Upper lobe of right lung (tissue), 1 donor: ENCODE measurements around the gene BRIP1. TPM values are rescaled to one million over a fixed set of nuclear protein-coding genes. Genes with fewer than 3 reads are reported as not detected.

Source experiments
- ATAC-seq: fragments of 200-7000 bp; cut with Tn5 transposase; one replicate; pipeline ENCODE4 v1.9.1; 2020; ENCODE audit warnings: mild to moderate bottlenecking, moderate library complexity
- DNase-seq: peaks from one replicate; pipeline ENCODE4 v3.0.0-alpha.2; 2020
- H3K27ac ChIP-seq: fragments of 200-600 bp; one replicate; pipeline ENCODE4 v1.8.0; 2022
- H3K27me3 ChIP-seq: fragments of 200-600 bp; one replicate; pipeline ENCODE4 v1.8.0; 2022; ENCODE audit warnings: mild to moderate bottlenecking
- H3K36me3 ChIP-seq: fragments of 200-600 bp; one replicate; pipeline ENCODE4 v1.8.0; 2022
- H3K4me1 ChIP-seq: fragments of 200-600 bp; one replicate; pipeline ENCODE4 v1.8.0; 2022
- H3K4me3 ChIP-seq: fragments of 200-600 bp; one replicate; pipeline ENCODE4 v1.8.0; 2022; ENCODE audit warnings: mild to moderate bottlenecking
- H3K9me3 ChIP-seq: fragments of 200-600 bp; one replicate; pipeline ENCODE4 v1.8.0; 2022
- intact Hi-C: fragments of 100-400 bp; cut with DNase I; formaldehyde crosslinking; loops from one replicate; pipeline ENCODE4 v1.11.0; 2022
- total RNA-seq: library from RNA; stranded (reverse); fragmentation: NEBNext Ultra II Directional; extraction: Animal tissue kit (Norgen Biotek cat#: 25700); gene quantifications from one replicate; pipeline ENCODE4 v1.2.1, GENCODE V29; 2021
- TF ChIP-seq, protein P1 (sequence below): fragments of 200-600 bp; IDR thresholded peaks from one replicate; pipeline ENCODE4 v1.8.0; 2022; ENCODE audit warnings: antibody characterized with exemption
- donor health status: DM: no; HTN: yes; CAD: no; lungs with severe emphysema.

BRIP1 gene
- total RNA-seq, 1 donor from 2014 or later = 0.26 TPM

DNA sequence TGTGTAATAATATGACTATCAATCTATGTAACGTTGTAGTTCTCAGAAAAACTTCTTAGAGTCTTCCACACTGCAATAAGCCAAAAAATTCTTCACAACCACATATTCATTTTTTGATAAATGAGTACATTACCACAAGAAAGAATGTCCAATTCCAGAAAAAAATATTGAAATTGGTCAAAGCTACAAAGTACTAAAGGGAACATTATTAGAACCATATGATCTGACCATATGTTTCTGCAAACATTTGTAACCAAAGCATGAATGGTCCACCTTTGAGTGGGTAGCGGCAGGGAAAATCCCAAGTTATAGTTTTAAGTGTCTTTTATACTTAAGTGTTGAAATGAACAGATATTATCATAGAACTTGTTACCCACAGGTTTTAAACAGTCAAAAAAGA, 200.6 kb downstream of the BRIP1 start:
- intact Hi-C loops = no loop called here
- no peak for DNase-seq
- ATAC-seq = no peak

DNA sequence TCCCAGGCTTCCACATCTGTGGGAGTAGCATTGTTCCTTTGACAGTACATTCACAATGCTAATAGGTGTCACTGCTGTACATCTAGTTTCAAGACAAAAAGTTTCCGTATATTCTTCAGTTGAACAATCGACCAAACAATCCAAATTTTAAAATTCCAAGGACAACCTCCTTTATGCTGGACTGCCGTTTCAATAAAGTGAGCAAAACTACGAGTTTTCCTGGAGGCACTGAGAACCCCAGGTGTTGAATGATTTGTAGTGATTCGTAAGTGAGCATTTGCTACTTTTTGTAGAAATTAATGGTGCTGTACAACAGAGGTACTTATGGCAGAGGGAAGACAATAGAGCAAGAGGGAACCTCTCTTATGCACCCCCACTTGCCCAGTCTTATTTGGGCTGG, 201.1 kb downstream of the BRIP1 start:
- Histone ChIP-seq H3K27ac (no peak overlapping the region), H3K27me3 (no peaks in the 10 kb centered on the region), H3K9me3 (no peaks in the 10 kb centered on the region), H3K4me1 (no peaks in the 10 kb centered on the region), H3K4me3 (no peak overlapping the region), H3K36me3 (no peaks in the 10 kb centered on the region)
- DNase-seq = no peak
- TF ChIP-seq, protein P1, sequence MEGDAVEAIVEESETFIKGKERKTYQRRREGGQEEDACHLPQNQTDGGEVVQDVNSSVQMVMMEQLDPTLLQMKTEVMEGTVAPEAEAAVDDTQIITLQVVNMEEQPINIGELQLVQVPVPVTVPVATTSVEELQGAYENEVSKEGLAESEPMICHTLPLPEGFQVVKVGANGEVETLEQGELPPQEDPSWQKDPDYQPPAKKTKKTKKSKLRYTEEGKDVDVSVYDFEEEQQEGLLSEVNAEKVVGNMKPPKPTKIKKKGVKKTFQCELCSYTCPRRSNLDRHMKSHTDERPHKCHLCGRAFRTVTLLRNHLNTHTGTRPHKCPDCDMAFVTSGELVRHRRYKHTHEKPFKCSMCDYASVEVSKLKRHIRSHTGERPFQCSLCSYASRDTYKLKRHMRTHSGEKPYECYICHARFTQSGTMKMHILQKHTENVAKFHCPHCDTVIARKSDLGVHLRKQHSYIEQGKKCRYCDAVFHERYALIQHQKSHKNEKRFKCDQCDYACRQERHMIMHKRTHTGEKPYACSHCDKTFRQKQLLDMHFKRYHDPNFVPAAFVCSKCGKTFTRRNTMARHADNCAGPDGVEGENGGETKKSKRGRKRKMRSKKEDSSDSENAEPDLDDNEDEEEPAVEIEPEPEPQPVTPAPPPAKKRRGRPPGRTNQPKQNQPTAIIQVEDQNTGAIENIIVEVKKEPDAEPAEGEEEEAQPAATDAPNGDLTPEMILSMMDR = no peak
- intact Hi-C loops = no loop called here
- no peak for ATAC-seq

More for the DNA sequence above, 200.6 kb downstream of the BRIP1 start:
- no peak overlapping the region for H3K27ac ChIP-seq
- no peaks in the 10 kb centered on the region for H3K9me3 ChIP-seq
- no peaks in the 10 kb centered on the region for H3K36me3 ChIP-seq
- H3K27me3 ChIP-seq = no peaks in the 10 kb centered on the region
- TF ChIP-seq, protein P1 = no peak
- H3K4me3 ChIP-seq = no peak overlapping the region
- no peaks in the 10 kb centered on the region for H3K4me1 ChIP-seq

DNA sequence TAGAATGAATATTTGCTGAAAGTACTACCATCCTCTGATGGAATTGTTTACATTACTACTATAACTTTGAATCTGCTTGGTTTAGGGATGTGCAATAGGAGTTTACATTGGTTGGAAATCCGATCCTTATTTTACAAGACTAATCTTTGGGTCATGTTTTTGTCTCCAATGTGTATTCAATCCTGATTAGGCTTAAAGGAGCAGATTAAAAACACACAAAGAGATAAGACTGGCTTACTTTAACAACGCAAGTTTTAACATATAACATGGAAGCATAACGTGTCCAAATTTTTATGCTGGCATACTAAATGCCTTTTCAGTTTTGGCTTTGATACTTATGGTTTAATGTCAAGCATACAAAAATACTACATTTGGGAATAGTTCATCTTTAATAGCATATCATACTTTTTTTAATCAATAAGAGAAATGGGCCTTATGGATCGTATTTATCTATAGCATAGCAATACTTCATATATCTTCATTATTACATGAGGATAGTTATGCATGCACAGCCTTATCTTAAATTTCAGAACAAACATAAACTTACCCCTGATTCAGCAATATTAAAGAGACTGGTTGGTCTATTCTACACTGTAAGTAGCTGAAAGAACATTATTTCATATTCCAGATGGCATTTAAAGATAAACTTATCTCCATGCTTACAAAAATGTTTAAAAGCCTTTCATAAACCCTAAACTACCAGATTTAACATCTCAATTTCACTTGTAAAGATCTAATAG, 202.4 kb downstream of the BRIP1 start:
- DNase-seq (no peak), ATAC-seq (no peak)
- H3K9me3 ChIP-seq = no peaks in the 10 kb centered on the region
- H3K27me3 ChIP-seq = no peaks in the 10 kb centered on the region
- H3K4me1 ChIP-seq = no peaks in the 10 kb centered on the region
- TF ChIP-seq, protein P1 = no peak
- intact Hi-C loops = no loop called here
- H3K36me3 ChIP-seq = no peaks in the 10 kb centered on the region
- no peak overlapping the region for H3K27ac ChIP-seq
- no peak overlapping the region for H3K4me3 ChIP-seq

DNA sequence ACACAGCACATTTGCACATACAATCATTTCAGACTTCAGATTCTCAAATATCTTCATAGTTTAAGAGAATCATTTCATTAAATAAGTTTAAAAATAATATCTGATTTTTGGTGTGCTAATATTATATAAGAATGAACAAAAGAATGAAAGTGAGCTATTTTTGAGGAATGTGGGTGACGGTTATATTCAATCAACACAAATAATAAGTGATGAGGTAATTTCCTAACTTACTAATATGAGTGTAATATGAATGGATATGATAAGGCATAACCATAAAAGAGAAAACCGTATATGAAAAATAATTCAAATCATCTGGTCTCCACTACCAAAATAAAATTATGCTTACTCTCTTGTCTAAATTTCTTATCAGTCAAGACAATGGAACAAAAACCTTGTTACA, 203.9 kb downstream of the BRIP1 start:
- ATAC-seq = no peak
- Histone ChIP-seq H3K9me3 (no peaks in the 10 kb centered on the region), H3K4me1 (no peaks in the 10 kb centered on the region), H3K36me3 (no peaks in the 10 kb centered on the region), H3K4me3 (no peak overlapping the region), H3K27me3 (no peaks in the 10 kb centered on the region), H3K27ac (no peak overlapping the region)
- intact Hi-C loops = no loop called here
- DNase-seq = no peak
- TF ChIP-seq, protein P1 = no peak

DNA sequence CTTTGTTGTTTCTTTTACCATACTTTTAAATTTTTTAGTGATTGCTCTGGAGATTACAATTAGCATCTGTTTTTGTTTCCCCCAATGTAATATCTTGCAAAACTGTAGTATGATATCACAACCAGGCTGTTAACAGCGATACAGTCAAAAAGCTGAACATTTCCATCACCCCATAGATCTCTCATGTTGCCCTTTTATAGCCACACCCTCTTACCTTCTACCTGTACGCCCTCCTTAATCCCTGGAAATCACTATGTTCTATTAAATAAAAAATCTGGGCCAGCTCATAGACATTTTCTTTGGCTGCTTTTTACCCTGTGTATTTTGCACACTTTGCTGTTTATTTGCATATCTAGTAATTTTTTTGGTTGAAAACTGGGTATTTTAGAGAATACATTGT, 205.1 kb downstream of the BRIP1 start:
- H3K36me3 ChIP-seq = no peaks in the 10 kb centered on the region
- no peak for ATAC-seq
- H3K27me3 ChIP-seq = no peaks in the 10 kb centered on the region
- H3K4me1 ChIP-seq = no peaks in the 10 kb centered on the region
- TF ChIP-seq, protein P1 = no peak
- no peak for DNase-seq
- no peaks in the 10 kb centered on the region for H3K9me3 ChIP-seq
- intact Hi-C loops = no loop called here
- H3K27ac ChIP-seq = no peak overlapping the region
- H3K4me3 ChIP-seq = no peak overlapping the region
